SH-SY5Y (cell line): ENCODE results near the gene PSD4.

ENCODE experiments used
- GATA2 ChIP-seq: IDR thresholded peaks from 2 replicates; pipeline ENCODE4 v1.6.1; 2011; ENCODE audit warnings: mild to moderate bottlenecking, low read depth, low read length
- GATA3 ChIP-seq: IDR thresholded peaks from 2 replicates; pipeline ENCODE4 v1.6.1; 2011; ENCODE audit warnings: low read depth, mild to moderate bottlenecking, low read length, moderate library complexity

DNA sequence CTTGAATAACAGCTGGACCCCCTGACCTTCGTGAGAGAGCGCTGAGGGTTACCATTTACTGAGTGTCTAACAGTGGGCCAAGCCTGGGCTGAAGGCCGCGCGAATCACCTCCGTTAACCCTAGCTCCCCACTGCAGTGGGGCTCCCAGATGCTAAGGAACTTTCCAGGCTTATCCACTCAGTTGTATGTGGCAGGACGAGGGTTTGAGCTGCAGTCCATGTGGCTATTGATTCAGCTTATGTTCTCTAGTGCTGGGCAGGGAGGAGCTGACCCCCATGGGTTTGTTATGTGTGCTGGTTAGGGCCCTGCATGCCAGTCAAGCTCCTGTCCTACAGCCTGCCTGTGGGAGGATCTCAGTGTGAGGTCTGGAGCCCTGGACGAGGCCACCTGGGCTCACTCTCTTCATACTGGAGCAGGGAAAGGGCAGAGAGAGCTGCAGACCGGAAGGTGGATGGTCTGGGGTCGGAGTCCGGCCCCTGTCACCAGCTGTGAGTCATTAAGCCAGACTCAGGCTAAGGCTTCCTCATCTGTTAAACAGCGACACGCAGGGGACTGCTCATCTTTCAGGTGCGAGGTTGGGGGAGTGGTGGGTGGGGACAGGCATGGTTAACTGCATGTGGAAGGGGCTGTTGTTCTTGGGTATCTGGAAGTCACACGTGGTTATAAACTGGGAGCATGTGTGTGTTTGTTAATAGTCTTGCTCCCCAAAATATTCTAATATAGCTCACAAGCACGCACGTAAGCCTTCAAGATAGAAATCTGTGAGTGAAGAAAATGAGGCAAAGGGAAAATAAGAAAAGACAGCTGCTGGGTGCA lies 6.6 kb downstream of the PSD4 start:
- TF ChIP-seq GATA3 (no peak), GATA2 (no peak)
